Activated B cell treated with CpG ODN at 0.5 μM for 24 hours (primary cell): ENCODE measurements around the gene TPCN1. TPM values are rescaled to one million over a fixed set of nuclear protein-coding genes. Genes with fewer than 3 reads are reported as not detected.

ENCODE experiments used
- ATAC-seq: fragments of 200-7000 bp; cut with Tn5 transposase; one replicate; pipeline ENCODE4 v1.10.0; 2021; ENCODE audit warnings: low read depth, mild to moderate bottlenecking, moderate library complexity
- CTCF ChIA-PET: fragments of 350-600 bp; sonication (Branson Sonifier 250); formaldehyde crosslinking; loops from one replicate; lab custom pipeline; 2021; ENCODE audit warnings: antibody characterized with exemption; lab: Charles Lee
- POLR2A ChIA-PET: fragments of 350-600 bp; sonication (Branson Sonifier 250); formaldehyde crosslinking; loops from one replicate; lab custom pipeline; 2021; ENCODE audit warnings: antibody characterized with exemption; lab: Charles Lee
- DNase-seq: peaks from one replicate; pipeline ENCODE4 v3.0.0; 2022
- H3K27ac Mint-ChIP-seq: one replicate; pipeline ENCODE4 v1.8.0; 2020; ENCODE audit warnings: mixed read lengths
- H3K27me3 Mint-ChIP-seq: one replicate; pipeline ENCODE4 v1.8.0; 2021; ENCODE audit warnings: mixed read lengths
- H3K36me3 Mint-ChIP-seq: one replicate; pipeline ENCODE4 v1.8.0; 2021; ENCODE audit warnings: low read depth, mixed read lengths
- H3K4me1 Mint-ChIP-seq: one replicate; pipeline ENCODE4 v1.8.0; 2021; ENCODE audit warnings: mixed read lengths
- H3K4me3 Mint-ChIP-seq: one replicate; pipeline ENCODE4 v1.8.0; 2020; ENCODE audit warnings: mild to moderate bottlenecking, mixed read lengths
- H3K9me3 Mint-ChIP-seq: one replicate; pipeline ENCODE4 v1.8.0; 2020; ENCODE audit warnings: mixed read lengths
- intact Hi-C: fragments of 100-400 bp; cut with micrococcal nuclease; formaldehyde crosslinking; loops from one replicate; pipeline ENCODE4 v1.15.1; 2024
- total RNA-seq: library from RNA; stranded (reverse); gene quantifications from 2 replicates; pipeline ENCODE4 v1.2.3, GENCODE V29; 2022
- TF ChIP-seq, protein P1 (sequence below): fragments of 200-600 bp; IDR thresholded peaks from one replicate; pipeline ENCODE4 v1.8.0; 2022; ENCODE audit warnings: antibody characterized with exemption, mild to moderate bottlenecking

Gene TPCN1
- total RNA-seq, 1 donor from 2014 or later: 126 TPM

DNA sequence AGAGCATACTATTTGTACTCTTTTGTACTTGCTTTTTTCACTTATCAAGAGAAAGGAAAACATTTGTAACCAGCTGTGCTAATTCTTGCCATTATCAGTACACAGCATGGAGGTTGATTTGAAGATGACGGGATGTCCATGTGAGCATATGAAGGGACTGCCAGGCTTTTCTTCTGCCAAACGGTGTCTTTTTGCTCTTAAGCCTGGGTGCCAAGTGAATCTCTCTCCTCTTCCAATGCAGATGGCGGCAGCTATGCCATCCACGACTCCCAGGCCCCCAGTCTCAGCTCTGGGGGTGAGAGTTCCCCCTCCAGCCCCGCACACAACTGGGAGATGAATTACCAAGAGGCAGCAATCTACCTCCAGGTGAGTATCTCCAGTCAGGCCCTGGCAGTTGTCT, 38.9 kb downstream of the TPCN1 start:
- no peaks in the 10 kb centered on the region for H3K27me3 Mint-ChIP-seq
- DNase-seq (no peak), ATAC-seq (no peak)
- TF ChIP-seq, protein P1, sequence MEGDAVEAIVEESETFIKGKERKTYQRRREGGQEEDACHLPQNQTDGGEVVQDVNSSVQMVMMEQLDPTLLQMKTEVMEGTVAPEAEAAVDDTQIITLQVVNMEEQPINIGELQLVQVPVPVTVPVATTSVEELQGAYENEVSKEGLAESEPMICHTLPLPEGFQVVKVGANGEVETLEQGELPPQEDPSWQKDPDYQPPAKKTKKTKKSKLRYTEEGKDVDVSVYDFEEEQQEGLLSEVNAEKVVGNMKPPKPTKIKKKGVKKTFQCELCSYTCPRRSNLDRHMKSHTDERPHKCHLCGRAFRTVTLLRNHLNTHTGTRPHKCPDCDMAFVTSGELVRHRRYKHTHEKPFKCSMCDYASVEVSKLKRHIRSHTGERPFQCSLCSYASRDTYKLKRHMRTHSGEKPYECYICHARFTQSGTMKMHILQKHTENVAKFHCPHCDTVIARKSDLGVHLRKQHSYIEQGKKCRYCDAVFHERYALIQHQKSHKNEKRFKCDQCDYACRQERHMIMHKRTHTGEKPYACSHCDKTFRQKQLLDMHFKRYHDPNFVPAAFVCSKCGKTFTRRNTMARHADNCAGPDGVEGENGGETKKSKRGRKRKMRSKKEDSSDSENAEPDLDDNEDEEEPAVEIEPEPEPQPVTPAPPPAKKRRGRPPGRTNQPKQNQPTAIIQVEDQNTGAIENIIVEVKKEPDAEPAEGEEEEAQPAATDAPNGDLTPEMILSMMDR: no peak
- POLR2A ChIA-PET: interaction anchor here (0.7 to 1.2 kb wide), 3 partner anchors 23 to 63 kb away, joined by 4 to 10 read pairs (median 4); no protein-coding TSS in a partner anchor
- intact Hi-C loops: no loop called here
- no peak overlapping the region for H3K4me3 Mint-ChIP-seq
- CTCF ChIA-PET: no interaction called here
- peaks cover 32% of the 10 kb centered on the region for H3K36me3 Mint-ChIP-seq
- peaks cover 26% of the 10 kb centered on the region for H3K4me1 Mint-ChIP-seq
- H3K9me3 Mint-ChIP-seq: no peaks in the 10 kb centered on the region
- peak overlapping the region; percentile 56 for H3K27ac Mint-ChIP-seq

DNA sequence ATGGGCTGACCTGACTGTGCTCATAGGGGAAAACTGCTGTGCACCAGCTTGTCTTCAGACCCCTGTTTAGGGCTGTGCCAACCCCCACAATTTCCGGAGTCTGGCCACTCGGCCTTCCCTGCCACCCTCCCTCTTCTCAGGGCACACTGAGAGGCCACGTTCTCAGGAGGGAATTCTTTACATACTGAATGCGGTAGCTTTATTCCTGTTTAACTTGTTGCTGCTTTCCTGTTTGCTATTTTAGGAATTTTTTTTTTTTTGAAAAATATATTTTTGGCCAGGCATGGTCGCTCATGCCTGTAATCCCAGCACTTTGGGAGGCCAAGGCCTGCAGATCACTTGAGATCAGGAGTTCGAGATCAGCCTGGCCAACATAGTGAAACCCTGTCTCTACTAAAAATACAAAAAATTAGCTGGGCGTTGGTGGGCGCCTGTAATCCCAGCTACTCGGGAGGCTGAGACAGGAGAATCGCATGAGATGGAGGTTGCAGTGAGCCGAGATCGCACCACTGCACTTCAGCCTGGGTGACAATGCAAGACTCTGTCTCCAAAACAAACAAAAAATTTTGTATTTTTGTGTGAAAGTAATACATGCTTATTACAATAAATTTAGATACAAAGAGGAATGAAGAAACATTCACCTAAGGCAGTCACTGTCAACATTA, 39.5 kb downstream of the TPCN1 start:
- peak overlapping the region; percentile 56 for H3K27ac Mint-ChIP-seq
- no peak overlapping the region for H3K4me3 Mint-ChIP-seq
- H3K4me1 Mint-ChIP-seq: peaks cover 26% of the 10 kb centered on the region
- TF ChIP-seq, protein P1: no peak
- CTCF ChIA-PET: interaction anchor here (1.5 kb wide), 1 partner anchor 23 kb away, joined by 3 read pairs; no protein-coding TSS in a partner anchor
- peaks cover 35% of the 10 kb centered on the region for H3K36me3 Mint-ChIP-seq
- H3K9me3 Mint-ChIP-seq: no peaks in the 10 kb centered on the region
- POLR2A ChIA-PET: interaction anchor here (0.6 to 1.2 kb wide), 5 partner anchors 9 to 712 kb away, joined by 4 to 10 read pairs (median 5); no protein-coding TSS in a partner anchor
- intact Hi-C loops: no loop called here
- no peaks in the 10 kb centered on the region for H3K27me3 Mint-ChIP-seq
- ATAC-seq (no peak), DNase-seq (no peak)

DNA sequence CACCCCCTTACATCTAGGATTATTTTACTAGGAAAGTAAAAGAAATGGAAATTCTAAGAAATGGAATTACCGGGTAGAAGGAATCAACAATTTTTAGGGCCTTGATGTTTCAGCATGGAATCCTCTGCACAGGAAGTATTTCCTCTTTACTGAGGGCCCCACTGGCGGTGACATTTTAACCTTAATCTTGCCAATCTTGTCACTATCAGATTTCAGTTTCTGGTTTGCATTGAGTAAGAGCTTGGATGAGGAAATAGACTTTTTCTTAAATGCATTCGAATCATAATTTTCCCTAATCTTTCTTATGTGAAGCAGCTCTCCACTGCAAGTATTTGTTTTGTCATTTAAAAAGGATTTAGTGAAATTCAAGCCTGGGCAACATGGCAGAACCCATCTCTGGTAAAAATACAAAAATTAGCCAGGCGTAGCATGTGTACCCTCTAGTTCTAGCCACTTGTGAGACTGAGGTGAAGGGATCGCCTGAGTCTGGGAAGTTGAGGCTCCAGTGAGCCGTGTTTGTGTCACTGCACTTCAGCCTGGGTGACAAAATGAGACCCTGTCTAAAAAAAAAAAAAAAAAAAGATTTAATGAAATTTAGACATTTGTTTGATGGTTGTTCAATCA, 40.7 kb downstream of the TPCN1 start:
- no peak for ATAC-seq
- ChIA-PET CTCF (interaction anchor here (0.8 to 1.5 kb wide), 2 partner anchors 25 to 87 kb away, joined by 3 read pairs; no protein-coding TSS in a partner anchor), POLR2A (interaction anchor here (0.7 kb wide), 1 partner anchor 71 kb away, joined by 6 read pairs; no protein-coding TSS in a partner anchor)
- intact Hi-C loops: loop anchor here (2.0 kb wide), 1 partner anchor 65 kb away; no protein-coding TSS in a partner anchor
- H3K4me3 Mint-ChIP-seq: no peak overlapping the region
- no peak for DNase-seq
- H3K27ac Mint-ChIP-seq: no peak overlapping the region
- TF ChIP-seq, protein P1: no peak
- no peaks in the 10 kb centered on the region for H3K27me3 Mint-ChIP-seq
- H3K4me1 Mint-ChIP-seq: peaks cover 26% of the 10 kb centered on the region
- peaks cover 46% of the 10 kb centered on the region for H3K36me3 Mint-ChIP-seq
- no peaks in the 10 kb centered on the region for H3K9me3 Mint-ChIP-seq

DNA sequence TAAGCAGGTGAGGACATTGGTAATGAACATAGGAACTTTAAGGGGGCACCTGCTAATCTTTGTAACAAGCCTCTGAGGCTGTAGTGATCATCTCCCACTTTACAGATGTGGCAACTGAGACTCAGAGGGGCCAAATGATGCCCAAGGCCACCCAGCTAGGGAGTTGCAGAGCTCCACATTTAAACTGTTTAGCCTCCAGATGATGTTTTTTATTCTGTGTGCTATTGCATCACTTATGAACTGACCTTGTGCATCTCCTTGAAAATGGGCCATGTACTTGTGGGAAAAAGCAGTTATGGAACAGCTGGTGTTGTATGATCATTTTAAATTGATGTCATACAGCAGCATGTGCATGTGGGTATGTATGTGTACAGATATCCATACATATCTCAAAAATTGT, 41.4 kb downstream of the TPCN1 start:
- H3K27me3 Mint-ChIP-seq: no peaks in the 10 kb centered on the region
- no peak overlapping the region for H3K4me3 Mint-ChIP-seq
- peaks cover 26% of the 10 kb centered on the region for H3K4me1 Mint-ChIP-seq
- ChIA-PET CTCF (no interaction called here), POLR2A (no interaction called here)
- intact Hi-C loops: loop anchor here (2.0 kb wide), 1 partner anchor 66 kb away; no protein-coding TSS in a partner anchor
- peaks cover 48% of the 10 kb centered on the region for H3K36me3 Mint-ChIP-seq
- H3K27ac Mint-ChIP-seq: no peak overlapping the region
- TF ChIP-seq, protein P1: no peak
- no peaks in the 10 kb centered on the region for H3K9me3 Mint-ChIP-seq
- DNase-seq: no peak
- ATAC-seq: no peak

DNA sequence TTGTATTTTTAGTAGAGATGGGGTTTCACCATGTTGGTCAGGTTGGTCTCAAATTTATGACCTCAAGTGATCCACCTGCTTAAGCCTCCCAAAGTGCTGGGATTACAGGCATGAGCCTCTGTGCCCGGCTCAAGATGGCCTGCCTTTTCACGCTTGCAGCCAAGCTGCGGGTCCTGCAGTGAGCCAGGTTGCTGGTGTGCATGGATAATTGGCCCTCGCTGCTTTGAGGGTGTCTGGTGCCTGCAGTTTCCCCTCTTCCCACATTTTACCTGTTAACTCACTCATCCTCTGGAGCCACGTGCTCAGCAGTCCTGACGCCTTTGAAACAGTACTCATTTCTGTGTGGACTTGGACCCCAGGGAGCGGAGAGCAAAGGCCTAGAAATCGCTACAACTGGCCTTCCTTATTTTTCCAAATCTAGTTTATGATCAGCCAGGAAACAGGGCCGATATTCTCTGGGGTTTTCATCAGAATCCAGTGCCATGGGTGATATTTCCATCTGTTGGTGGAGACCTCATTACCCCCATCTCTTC, 42.2 kb downstream of the TPCN1 start:
- intact Hi-C loops: loop anchor here (2.0 kb wide), 1 partner anchor 67 kb away; no protein-coding TSS in a partner anchor
- H3K4me1 Mint-ChIP-seq: peaks cover 26% of the 10 kb centered on the region

More for the DNA sequence above, 42.2 kb downstream of the TPCN1 start:
- no peak overlapping the region for H3K27ac Mint-ChIP-seq
- ChIA-PET POLR2A (no interaction called here), CTCF (no interaction called here)
- no peaks in the 10 kb centered on the region for H3K27me3 Mint-ChIP-seq
- TF ChIP-seq, protein P1: no peak
- peaks cover 56% of the 10 kb centered on the region for H3K36me3 Mint-ChIP-seq
- no peak for DNase-seq
- H3K9me3 Mint-ChIP-seq: no peaks in the 10 kb centered on the region
- no peak overlapping the region for H3K4me3 Mint-ChIP-seq
- ATAC-seq: no peak
